Mesendoderm (in vitro differentiated cells): ENCODE results near the gene CRADD.
A peak's percentile ranks its signal among the peaks of the same experiment; 100 is the strongest.

Experiments
- DNase-seq: peaks from one replicate; pipeline ENCODE4 v3.0.0; 2013
- H2AK5ac ChIP-seq: 2 replicates; pipeline ENCODE4 v1.6.1; 2013; ENCODE audit warnings: low read length, inconsistent platforms
- H2BK120ac ChIP-seq: 2 replicates; pipeline ENCODE4 v1.6.1; 2013; ENCODE audit warnings: low read depth, mild to moderate bottlenecking, low read length, moderate library complexity, mixed read lengths
- H2BK15ac ChIP-seq: replicated peaks from 2 replicates; pipeline ENCODE4 v1.6.1; 2013; ENCODE audit warnings: low read depth, mild to moderate bottlenecking, moderate library complexity
- H2BK5ac ChIP-seq: 2 replicates; pipeline ENCODE4 v1.6.1; 2013; ENCODE audit warnings: low read length, inconsistent platforms
- H3K18ac ChIP-seq: 2 replicates; pipeline ENCODE4 v1.6.1; 2013; ENCODE audit warnings: mild to moderate bottlenecking, low read length, mixed read lengths
- H3K23ac ChIP-seq: one replicate; pipeline ENCODE4 v1.6.1; 2013; ENCODE audit warnings: low read length
- H3K27ac ChIP-seq: 2 replicates; pipeline ENCODE4 v1.5.1; 2013; ENCODE audit warnings: low read depth, mild to moderate bottlenecking, inconsistent platforms, low read length, moderate library complexity
- H3K27me3 ChIP-seq: 2 replicates; pipeline ENCODE4 v1.6.1; 2013; ENCODE audit warnings: low read length, control low read depth, mild to moderate bottlenecking, inconsistent platforms; ENCODE audit not compliant: insufficient read depth, poor library complexity
- H3K36me3 ChIP-seq: 2 replicates; pipeline ENCODE4 v1.6.1; 2013; ENCODE audit warnings: low read length, inconsistent platforms; ENCODE audit not compliant: control insufficient read depth, insufficient read depth
- H3K4ac ChIP-seq: one replicate; pipeline ENCODE4 v1.6.1; 2013; ENCODE audit warnings: low read depth, mild to moderate bottlenecking, low read length, moderate library complexity
- H3K4me1 ChIP-seq: 2 replicates; pipeline ENCODE4 v1.6.1; 2013; ENCODE audit warnings: low read depth, low read length, inconsistent platforms; ENCODE audit not compliant: control insufficient read depth
- H3K4me2 ChIP-seq: 2 replicates; pipeline ENCODE4 v1.6.1; 2013; ENCODE audit warnings: low read length
- H3K4me3 ChIP-seq: 2 replicates; pipeline ENCODE4 v1.5.1; 2013; ENCODE audit warnings: mild to moderate bottlenecking, low read length
- H3K56ac ChIP-seq: one replicate; pipeline ENCODE4 v1.6.1; 2013; ENCODE audit warnings: low read length
- H3K79me1 ChIP-seq: 2 replicates; pipeline ENCODE4 v1.6.1; 2013; ENCODE audit warnings: low read length, inconsistent platforms
- H3K79me2 ChIP-seq: 2 replicates; pipeline ENCODE4 v1.6.1; 2013; ENCODE audit warnings: mild to moderate bottlenecking, low read length; ENCODE audit not compliant: control insufficient read depth, insufficient read depth
- H3K9ac ChIP-seq: 2 replicates; pipeline ENCODE4 v1.6.1; 2013; ENCODE audit warnings: low read length, inconsistent platforms
- H4K5ac ChIP-seq: one replicate; pipeline ENCODE4 v1.6.1; 2013; ENCODE audit warnings: low read length
- H4K8ac ChIP-seq: one replicate; pipeline ENCODE4 v1.6.1; 2013; ENCODE audit warnings: low read depth, mild to moderate bottlenecking, control low read depth, low read length, moderate library complexity
- WGBS: extraction: QIAGEN DNeasy Blood & Tissue Kit; methylation state at CpG from one replicate; pipeline ENCODE4 v1.1.7; 2013; ENCODE audit warnings: low lambda C conversion rate, missing lambda C conversion rate; ENCODE audit not compliant: insufficient coverage; ENCODE audit errors: extremely low coverage; 5-methylcytosine and 5-hydroxymethylcytosine counted together

CRADD gene

GRCh38 chr12:93829016-93829415, 151.8 kb downstream of the CRADD start:
- Histone ChIP-seq H2BK15ac (no peak overlapping the region), H2BK5ac (no peak overlapping the region), H3K4me2 (no peak overlapping the region), H2BK120ac (no peak overlapping the region), H3K27ac (no peak overlapping the region), H3K18ac (peak overlapping the region; percentile 11), H4K5ac (no peak overlapping the region), H3K56ac (no peak overlapping the region), H4K8ac (no peak overlapping the region), H3K4me3 (no peak overlapping the region), H3K4me1 (peaks cover 5% of the 10 kb centered on the region), H3K79me2 (no peaks in the 10 kb centered on the region), H3K79me1 (no peaks in the 10 kb centered on the region), H3K9ac (no peak overlapping the region), H3K4ac (no peak overlapping the region), H3K23ac (no peak overlapping the region), H3K36me3 (no peaks in the 10 kb centered on the region), H2AK5ac (no peak overlapping the region), H3K27me3 (no peaks in the 10 kb centered on the region)
- WGBS: no CpG with 5 or more reads among the region's 2 CpGs
- no peak for DNase-seq

DNA sequence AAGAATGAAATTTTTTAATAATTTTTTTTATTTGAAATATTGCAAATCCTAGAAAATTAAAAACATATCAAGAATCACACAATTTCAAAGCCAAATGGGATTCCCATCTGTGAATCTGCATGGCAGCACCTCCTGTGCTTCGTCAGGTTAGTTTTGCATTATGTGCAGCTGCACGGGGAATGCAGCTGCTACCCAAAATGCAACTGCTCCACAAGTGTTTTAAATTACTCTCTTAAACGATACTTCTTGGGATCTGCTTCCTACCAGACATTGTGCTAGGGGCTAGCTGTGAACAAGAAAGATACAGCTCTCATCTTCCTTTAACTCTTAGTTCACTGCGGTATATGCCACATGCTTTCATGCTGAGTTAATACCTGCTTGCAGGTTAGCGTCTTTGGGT, 154.2 kb downstream of the CRADD start:
- Histone ChIP-seq H3K27ac (no peak overlapping the region), H3K79me1 (no peaks in the 10 kb centered on the region), H3K56ac (no peak overlapping the region), H3K27me3 (no peaks in the 10 kb centered on the region), H4K5ac (no peak overlapping the region), H3K36me3 (no peaks in the 10 kb centered on the region), H3K4ac (no peak overlapping the region), H3K9ac (no peak overlapping the region), H2BK5ac (no peak overlapping the region), H2BK120ac (no peak overlapping the region), H2BK15ac (no peak overlapping the region), H3K79me2 (no peaks in the 10 kb centered on the region), H3K23ac (peak overlapping the region; percentile 3), H4K8ac (no peak overlapping the region), H2AK5ac (no peak overlapping the region), H3K4me3 (no peak overlapping the region), H3K4me2 (no peak overlapping the region), H3K4me1 (no peaks in the 10 kb centered on the region), H3K18ac (no peak overlapping the region)
- WGBS: no CpG with 5 or more reads among the region's 5 CpGs
- no peak for DNase-seq

- no peak overlapping the region for H2BK15ac ChIP-seq
- no peak overlapping the region for H3K4ac ChIP-seq
- no peak overlapping the region for H3K18ac ChIP-seq
- no peak overlapping the region for H4K8ac ChIP-seq
- no peak overlapping the region for H3K27ac ChIP-seq
- H2AK5ac ChIP-seq: no peak overlapping the region
- no peaks in the 10 kb centered on the region for H3K79me2 ChIP-seq
- no peak overlapping the region for H2BK5ac ChIP-seq
- H2BK120ac ChIP-seq: no peak overlapping the region
- H3K9ac ChIP-seq: no peak overlapping the region
- H3K4me3 ChIP-seq: no peak overlapping the region
- WGBS: no CpG with 5 or more reads among the region's 2 CpGs
- H3K27me3 ChIP-seq: no peaks in the 10 kb centered on the region
- no peaks in the 10 kb centered on the region for H3K4me1 ChIP-seq
- H3K56ac ChIP-seq: no peak overlapping the region
- no peaks in the 10 kb centered on the region for H3K36me3 ChIP-seq
- H3K23ac ChIP-seq: no peak overlapping the region
- DNase-seq: no peak
- no peaks in the 10 kb centered on the region for H3K79me1 ChIP-seq
- H3K4me2 ChIP-seq: no peak overlapping the region
- no peak overlapping the region for H4K5ac ChIP-seq
These were observed 155.0 kb downstream of the CRADD start for GRCh38 chr12:93832131-93832530.

DNA sequence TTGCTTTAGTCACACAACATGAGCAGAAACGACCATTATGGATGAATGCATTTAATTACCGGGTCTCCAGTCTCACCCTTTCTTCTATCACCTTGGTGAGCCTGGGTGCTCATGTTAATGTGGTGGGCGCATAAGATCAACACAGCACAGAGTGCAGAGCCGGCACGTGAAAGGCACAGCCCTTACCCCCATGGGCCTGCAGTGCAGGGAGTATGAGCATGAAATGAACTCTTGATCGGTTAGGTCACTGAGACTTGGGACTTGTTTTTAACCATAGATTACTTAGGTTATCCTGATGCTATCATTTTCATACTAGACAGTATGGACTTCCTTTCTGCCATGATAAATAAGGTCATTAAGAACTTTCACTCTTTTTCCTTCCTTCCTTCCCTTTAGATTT, 156.8 kb downstream of the CRADD start:
- Histone ChIP-seq H3K18ac (no peak overlapping the region), H2BK15ac (no peak overlapping the region), H4K8ac (no peak overlapping the region), H2AK5ac (no peak overlapping the region), H3K4me1 (no peaks in the 10 kb centered on the region), H3K4ac (no peak overlapping the region), H3K79me2 (no peaks in the 10 kb centered on the region), H4K5ac (no peak overlapping the region), H3K4me3 (no peak overlapping the region), H3K56ac (no peak overlapping the region), H2BK5ac (no peak overlapping the region), H3K9ac (no peak overlapping the region), H3K23ac (no peak overlapping the region), H3K36me3 (no peaks in the 10 kb centered on the region), H3K4me2 (no peak overlapping the region), H3K27ac (no peak overlapping the region), H3K27me3 (no peaks in the 10 kb centered on the region), H2BK120ac (no peak overlapping the region), H3K79me1 (no peaks in the 10 kb centered on the region)
- DNase-seq: no peak
- WGBS: no CpG with 5 or more reads among the region's 6 CpGs

DNA sequence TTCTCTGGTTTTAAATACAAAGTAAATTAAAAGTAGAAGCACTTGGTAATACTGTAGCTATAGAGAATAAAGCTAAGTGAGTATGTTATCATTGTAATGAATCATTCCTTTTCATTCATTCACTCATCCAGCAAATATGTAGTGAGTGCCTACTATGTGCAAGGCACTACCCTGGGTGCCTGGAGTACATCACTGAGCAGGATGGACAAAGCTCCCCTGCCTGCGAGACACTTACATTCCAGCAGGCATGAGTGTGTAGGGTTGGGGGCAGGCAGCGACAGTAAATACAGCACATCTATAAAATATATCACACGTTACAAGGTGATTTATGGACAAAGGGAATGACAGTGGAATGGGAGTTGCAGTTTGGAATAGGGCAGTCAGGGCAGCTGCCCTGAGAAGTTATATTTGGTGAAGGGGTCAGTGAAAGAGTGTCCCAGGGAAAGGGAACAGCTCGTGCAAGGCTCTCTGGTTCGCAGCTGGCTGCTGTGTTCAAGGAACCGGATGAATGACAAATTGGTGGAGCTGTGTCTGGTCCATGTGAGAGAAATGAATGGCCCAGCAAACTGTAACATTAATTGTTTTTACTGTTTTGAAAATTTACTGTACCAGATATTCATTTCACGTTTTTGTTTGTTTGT, 159.6 kb downstream of the CRADD start:
- Histone ChIP-seq H3K79me1 (no peaks in the 10 kb centered on the region), H2AK5ac (no peak overlapping the region), H3K4me2 (no peak overlapping the region), H2BK120ac (no peak overlapping the region), H3K9ac (no peak overlapping the region), H4K8ac (no peak overlapping the region), H3K27ac (no peak overlapping the region), H3K79me2 (no peaks in the 10 kb centered on the region), H3K4ac (no peak overlapping the region), H3K36me3 (no peaks in the 10 kb centered on the region), H3K18ac (no peak overlapping the region), H3K23ac (no peak overlapping the region), H3K56ac (no peak overlapping the region), H3K27me3 (no peaks in the 10 kb centered on the region), H2BK15ac (no peak overlapping the region), H2BK5ac (no peak overlapping the region), H3K4me3 (no peak overlapping the region), H4K5ac (no peak overlapping the region), H3K4me1 (no peaks in the 10 kb centered on the region)
- no peak for DNase-seq
- WGBS: no CpG with 5 or more reads among the region's 7 CpGs

GRCh38 chr12:93838193-93838592, 161.0 kb downstream of the CRADD start:
- WGBS: no CpG with 5 or more reads among the region's 3 CpGs
- H3K79me1 ChIP-seq: no peaks in the 10 kb centered on the region
- H3K56ac ChIP-seq: no peak overlapping the region
- no peak overlapping the region for H3K9ac ChIP-seq
- no peaks in the 10 kb centered on the region for H3K79me2 ChIP-seq
- no peak overlapping the region for H3K18ac ChIP-seq
- no peaks in the 10 kb centered on the region for H3K36me3 ChIP-seq
- H3K23ac ChIP-seq: no peak overlapping the region
- H2BK15ac ChIP-seq: no peak overlapping the region
- H3K27me3 ChIP-seq: no peaks in the 10 kb centered on the region
- DNase-seq: no peak
- no peak overlapping the region for H3K4me3 ChIP-seq
- H4K8ac ChIP-seq: no peak overlapping the region
- H3K27ac ChIP-seq: no peak overlapping the region
- no peak overlapping the region for H4K5ac ChIP-seq
- H2AK5ac ChIP-seq: no peak overlapping the region
- H3K4me1 ChIP-seq: no peaks in the 10 kb centered on the region
- H3K4ac ChIP-seq: no peak overlapping the region
- no peak overlapping the region for H2BK120ac ChIP-seq
- H2BK5ac ChIP-seq: no peak overlapping the region
- H3K4me2 ChIP-seq: no peak overlapping the region
